ENCODE measurements around the gene SDC3.

GRCh38 chr1:30936541-30937171, 28.1 kb upstream of the SDC3 start:
- TF ChIP-seq CTCF (IDR thresholded peaks at IDR 0.05; ENCODE audit: control extremely low read depth in 1 of 3, insufficient read depth in 1 of 3, low read depth in 1 of 3, low read length in 3 of 3), result no peak
- peak in 1 of 2 experiments; percentile 58; a peak in 2 of 3 replicates for TF ChIP-seq POLR2A (IDR thresholded peaks at IDR 0.05; ENCODE audit: control extremely low read depth in 1 of 2, low read depth in 2 of 2, low read length in 2 of 2)
